Hematopoietic multipotent progenitor cell treated with erythropoietin and hydrocortisone succinate and interleukin-3 and kit ligand, for 8 days (in vitro differentiated cells): ENCODE results near the gene KRTAP19-2.
"Not testable (repeated sequence)": the region's sequence is repeated elsewhere in the genome, so short reads cannot be mapped to it uniquely, and the experiment has no call there.

ENCODE experiments used
- DNase-seq: peaks from one replicate; pipeline ENCODE4 v3.0.0-alpha.2; 2015

Gene KRTAP19-2, protein sequence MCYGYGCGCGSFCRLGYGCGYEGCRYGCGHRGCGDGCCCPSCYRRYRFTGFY

DNA sequence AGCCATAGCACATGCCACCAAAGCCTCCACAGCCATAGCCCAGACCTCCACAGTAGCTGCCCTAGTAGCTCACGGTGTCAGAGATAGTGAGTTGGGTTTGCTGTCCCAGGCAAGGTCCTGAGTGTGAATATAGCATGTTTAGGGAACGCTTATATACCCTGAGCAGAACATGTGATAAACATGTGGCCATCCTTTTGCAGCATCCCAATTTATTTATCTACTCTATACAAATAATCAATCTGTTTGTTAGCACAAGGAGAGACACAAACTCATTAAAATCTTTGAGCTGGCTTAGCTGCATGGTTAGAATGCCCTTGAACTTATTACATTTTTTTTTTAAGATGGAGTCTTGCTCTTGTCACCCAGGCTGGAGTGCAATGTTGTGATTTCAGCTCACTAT lies at the start of gene KRTAP19-2:
Gene KRTAP19-2, minus strand, starts transcription at position 101 of the 400 bp plus-strand sequence. Its CDS starts 88 bp downstream, at position 13.
- DNase-seq: no peak

DNA sequence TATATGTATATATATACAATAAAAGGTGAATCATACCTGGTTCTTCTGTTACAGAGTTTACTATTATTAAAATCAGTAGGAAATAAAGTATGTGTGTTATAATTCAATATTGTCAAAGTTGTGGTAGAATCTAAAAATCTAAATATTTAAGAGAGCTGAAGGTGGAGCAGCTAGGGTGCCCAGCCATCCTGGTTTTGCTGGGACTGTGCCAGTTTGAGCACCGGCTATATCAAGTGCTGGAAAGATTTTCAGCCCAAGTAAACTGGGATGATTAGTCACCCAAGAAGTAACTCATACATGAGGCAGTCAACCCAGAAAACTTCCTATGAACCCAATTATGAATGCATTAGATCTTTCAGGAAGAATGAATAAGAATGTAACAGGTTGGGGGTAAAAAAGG lies 31.6 kb upstream of the KRTAP19-2 start:
- no peak for DNase-seq

DNA sequence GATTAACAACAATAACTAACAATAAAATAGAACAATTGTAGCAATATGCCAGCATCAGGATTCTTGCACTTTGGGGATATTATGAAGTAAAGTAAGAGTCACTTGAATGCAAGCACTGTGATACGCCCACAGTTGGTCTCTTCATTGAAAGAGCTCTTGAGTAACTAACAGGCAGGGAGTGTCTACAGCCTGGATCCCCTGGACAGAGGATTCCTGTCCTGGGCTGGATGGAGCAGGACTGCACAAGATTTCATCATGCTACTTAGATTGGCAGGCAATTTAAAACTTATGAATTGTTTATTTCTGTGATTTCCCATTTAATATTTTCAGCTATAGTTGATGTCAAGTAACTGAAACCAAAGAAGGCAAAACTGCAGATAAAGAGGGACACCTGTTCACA lies 28.4 kb upstream of the KRTAP19-2 start:
- no peak for DNase-seq

DNA sequence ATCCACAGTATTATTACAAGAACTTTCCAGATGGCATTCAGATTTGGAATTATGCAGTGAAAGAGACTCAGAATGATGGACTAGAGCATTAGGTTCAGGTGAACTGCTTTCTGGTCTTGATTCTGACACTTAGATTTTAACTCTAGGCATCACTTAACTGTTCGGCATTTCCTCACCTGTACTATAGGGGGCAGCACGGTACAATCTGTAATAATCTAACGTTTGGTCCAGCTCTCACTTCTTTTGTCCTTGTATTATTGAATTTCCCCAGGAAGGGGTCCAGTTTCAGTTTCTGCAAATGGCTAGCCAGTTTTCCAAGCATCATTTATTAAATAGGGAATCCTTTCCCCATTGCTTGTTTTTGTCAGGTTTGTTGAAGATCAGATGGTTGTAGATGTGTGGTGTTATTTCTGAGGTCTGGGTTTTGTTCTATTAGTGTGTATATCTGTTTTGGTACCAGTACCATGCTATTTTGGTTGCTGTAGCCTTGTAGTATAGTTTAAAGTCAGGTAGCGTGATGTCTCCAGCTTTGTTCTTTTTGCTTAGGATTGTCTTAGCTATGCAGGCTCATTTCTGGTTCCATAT lies 18.5 kb upstream of the KRTAP19-2 start:
- DNase-seq: not testable (repeated sequence)

DNA sequence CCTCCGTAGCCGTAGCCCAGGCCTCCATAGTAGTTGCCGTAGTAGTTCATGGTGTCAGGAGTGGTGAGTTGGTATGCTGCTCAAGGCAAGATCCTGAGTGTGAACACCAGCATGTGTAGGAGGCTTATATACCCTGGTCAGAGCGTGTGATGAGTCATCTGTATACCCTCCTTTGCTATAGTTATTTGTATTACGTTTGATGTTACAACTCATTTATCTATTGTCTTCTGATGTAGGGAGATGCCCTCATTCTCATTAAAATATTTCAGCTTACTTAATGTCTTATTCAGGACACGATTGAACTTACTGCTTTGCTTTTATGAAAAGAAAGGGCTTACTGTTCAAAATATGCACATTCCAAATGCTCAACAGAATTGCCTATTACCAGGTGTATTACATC lies 14.8 kb upstream of the KRTAP19-2 start, which contains the start of gene KRTAP19-5:
Gene KRTAP19-5, minus strand, starts transcription at position 101 of the 400 bp plus-strand sequence. Its CDS starts 51 bp downstream, at position 50.
- no peak for DNase-seq

DNA sequence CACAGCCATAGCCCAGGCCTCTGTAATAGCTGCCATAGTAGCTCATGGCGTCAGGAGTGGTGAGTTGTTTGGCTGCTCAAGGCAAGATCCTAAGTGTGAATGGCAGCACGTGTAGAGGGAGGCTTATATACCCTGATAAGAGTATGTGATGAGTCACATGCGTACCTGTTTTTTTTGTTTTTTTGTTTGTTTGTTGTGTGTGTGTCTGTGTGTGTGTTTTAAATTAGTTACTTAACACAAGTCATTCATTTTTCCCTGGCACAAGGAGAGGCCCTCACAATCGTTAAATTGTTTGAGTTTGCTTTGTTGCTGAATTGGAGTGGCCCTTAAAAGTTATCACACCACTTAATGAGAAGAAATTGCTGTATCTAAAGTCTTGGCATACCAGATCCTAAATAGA lies 9.8 kb upstream of the KRTAP19-2 start, which contains the start of gene KRTAP19-4:
Gene KRTAP19-4, minus strand, starts transcription at position 101 of the 400 bp plus-strand sequence. Its CDS starts 55 bp downstream, at position 46.
- no peak for DNase-seq

DNA sequence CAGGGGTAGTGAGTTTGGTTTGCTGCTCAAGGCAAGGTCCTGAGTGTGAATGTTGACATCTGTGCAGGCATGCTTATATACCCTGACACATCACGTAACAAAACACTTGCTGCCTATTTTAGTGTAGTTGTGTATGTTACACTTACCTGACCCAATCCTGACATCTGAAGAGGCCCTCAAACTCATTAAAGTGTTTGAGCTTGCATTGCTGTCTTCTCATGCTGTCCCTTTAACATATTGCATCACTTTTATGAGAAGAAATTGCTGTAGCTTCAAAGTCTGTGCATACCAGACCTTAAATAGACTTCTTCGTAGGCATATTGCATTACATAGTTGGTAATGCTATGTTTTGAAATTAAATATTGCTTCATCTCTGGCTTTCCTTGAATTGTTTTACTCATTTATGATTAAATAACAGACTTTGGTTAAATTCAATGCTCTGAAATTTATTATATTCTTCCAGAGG lies 4.8 kb upstream of the KRTAP19-2 start, which contains the start of gene KRTAP19-3:
Gene KRTAP19-3, minus strand, starts transcription at position 51 of the 466 bp plus-strand sequence. CDS start 56 bp downstream, outside the sequence.
- DNase-seq: no peak

DNA sequence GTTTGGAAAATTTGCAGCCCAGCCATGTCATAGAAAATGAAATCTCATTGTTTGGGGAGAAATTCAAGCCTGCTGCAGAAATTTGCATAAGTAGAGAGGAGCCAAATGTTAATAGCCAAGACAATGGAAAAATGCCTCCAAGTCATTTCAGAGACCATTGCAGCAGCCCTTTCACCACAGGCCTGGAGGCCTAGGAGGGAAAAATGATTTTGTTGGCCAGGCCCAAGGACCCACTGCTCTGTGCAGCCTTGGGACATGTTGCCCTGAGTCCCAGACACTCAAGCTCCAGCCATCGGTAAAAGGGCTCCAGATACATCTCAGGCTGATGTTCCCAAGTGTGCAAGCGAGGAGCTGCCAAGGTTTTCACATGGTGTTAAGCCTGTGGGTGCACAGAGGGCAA lies 1.1 kb downstream of the KRTAP19-2 start:
- DNase-seq: no peak

DNA sequence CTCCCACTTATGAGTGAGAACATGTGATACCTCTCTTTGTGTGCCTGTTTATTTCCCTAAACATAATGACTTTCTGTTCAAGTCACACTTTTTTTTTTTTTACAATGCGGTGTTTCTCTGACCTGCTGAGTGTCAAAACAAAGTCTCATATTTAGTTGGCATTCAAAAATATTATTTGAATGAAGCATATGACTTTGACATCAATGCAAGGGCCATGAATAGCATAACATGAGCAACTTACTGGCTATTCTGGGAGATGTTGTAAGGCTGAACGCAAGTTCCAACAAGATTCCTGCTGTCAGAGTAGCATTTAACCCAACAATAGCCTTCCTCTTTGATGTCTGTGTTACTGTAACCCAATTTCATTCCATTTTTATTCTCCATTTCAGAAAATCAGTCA lies 5.1 kb downstream of the KRTAP19-2 start:
- no peak for DNase-seq

DNA sequence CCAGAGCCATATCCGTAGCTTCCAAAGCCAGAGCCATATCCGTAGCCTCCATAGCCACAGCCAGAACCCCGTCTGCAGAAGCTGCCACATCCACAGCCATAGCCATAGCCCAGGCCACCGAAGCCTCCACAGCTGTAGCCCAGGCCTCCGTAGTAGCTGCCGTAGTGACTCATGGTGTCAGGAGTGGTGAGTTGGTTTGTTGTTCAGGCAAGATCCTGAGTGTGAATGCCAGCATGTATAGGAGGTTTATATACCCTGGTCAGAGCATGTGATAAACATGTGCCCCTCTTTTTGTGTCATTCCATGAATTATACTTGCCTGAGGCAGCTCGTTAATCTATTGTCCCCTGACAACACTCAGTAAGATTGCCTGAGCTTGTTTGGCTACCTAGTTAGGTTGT lies 7.1 kb downstream of the KRTAP19-2 start, which contains the start of gene KRTAP19-1:
Gene KRTAP19-1, minus strand, starts transcription at position 223 of the 400 bp plus-strand sequence. Its CDS starts 50 bp downstream, at position 173.
- no peak for DNase-seq

DNA sequence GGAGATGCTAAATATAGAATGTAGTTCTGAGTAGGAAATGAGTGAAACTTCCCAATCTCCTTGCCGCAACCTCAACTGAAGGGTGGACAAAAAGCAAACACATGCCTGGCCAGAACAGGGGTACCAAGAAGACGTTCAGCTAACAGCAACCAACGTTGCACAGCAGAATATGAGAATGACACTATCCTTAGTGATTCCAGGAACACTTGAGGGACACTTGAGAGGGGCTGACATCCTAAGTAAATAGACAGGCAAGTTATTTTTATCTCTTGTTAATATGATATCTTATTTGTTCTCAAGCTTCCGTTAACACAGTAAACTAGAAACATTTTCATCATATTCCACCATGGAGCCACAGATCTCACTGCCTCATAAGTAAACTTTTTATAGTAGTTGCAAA lies 8.0 kb downstream of the KRTAP19-2 start:
- DNase-seq: no peak

DNA sequence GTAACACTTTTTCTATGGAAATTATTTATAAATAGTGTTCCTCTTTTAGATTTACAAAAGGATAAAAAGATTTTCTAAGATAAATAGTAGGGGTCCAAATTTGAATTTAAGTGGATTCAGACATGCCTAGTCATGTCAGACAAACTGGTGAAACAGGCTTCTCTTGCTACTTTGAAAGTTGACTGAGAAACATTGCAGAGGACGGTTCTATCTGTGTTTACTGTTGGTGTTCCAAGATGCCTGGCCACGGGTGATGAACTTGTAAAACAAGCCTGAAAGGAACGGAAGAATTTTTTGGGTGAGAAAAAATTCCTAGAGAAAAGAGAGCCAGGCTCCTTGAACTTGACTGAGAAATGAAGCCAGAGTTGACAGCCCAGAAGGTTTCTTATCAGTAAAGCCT lies 9.2 kb downstream of the KRTAP19-2 start:
- DNase-seq: no peak

DNA sequence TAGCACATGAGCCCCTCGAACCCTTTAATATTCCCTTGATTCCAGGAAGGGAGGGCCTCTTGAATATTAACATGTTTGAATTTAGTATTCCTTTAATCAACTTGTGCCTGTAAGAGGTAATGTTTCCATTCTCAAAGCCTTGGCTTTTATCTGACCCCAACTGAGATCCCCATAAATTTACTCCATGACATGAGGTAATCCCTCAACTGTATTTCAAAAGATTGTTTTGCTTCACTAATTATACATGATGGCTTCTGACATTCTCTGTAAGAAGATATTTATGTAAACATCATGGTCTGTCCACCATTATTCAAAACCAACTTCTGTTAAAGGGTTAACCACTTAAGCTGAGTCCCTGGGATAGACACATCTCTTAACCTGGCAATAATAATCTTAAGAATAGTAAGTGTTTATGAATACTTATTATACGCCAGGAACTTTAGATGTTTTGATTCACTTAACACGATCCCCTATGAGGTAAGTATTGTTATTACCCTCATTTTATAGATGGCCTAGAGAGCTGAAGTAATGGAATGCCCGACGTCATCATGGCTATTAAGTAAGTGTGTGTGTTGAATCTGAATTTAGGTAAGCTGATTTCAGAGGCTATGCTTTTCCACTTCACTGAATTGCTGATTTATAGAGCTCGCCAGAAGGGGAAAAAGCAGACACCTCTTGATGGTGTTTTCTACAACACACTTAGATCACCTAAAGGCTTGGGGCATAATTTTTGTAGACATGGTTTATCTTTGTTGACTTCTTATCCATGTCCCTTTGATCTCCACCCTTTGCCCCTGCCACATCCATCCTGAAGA lies 18.1 kb downstream of the KRTAP19-2 start:
- DNase-seq: no peak

DNA sequence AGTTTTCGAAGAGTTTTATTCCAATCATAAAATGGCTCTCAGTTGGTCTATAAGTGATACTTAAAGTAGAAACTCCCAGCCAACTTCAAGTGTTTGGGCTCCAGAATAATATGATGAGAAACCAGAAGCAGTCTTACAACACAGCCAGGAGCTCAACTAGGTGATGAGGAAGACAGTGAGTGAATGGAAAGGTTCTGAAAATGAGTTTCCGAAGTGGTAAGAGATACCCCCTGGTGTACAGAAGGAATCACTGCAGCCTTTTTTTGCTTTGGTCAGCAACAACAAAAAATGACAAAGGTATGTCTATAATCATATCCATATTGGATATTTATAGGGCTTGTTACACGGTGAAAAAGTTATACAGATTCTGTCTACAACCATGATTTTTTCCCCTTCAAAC lies 23.5 kb downstream of the KRTAP19-2 start:
- DNase-seq: no peak

DNA sequence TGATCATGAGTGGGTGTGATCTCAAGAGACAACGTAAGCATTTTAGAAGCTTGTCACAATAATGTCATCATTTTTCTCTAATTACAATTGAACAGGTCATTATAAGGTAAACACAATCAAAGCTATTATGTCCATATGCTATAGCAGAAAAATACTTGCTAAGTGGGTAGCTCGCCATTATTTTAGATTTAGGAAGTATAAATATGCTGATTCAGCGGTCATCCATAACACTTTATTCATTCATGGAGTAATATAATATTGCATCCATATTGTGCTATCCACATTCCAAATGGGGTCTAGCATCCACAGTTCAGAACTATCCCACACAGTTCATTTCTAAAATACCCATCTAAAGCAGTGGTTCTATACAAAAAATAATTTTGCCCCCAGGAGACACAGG lies 38.7 kb downstream of the KRTAP19-2 start:
- DNase-seq: no peak

DNA sequence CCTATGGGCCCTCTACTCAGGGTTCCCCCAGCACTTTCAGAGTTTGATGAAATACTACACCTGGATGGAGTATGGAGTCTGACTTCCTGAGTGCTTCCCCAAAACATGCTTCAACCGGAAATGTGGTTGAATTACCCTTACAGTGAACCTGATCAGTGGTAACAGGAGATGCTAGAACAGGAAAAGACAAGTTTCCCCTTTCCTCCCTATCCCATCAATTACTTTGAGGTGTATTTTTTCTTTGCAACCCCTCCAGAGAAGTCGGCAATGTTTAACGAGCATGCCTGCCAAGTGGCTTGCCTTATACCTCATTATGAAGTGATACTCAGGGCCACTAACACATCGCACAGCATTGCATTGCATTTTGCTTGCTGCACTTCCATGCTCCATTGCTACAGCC lies 40.2 kb downstream of the KRTAP19-2 start:
- DNase-seq: no peak

DNA sequence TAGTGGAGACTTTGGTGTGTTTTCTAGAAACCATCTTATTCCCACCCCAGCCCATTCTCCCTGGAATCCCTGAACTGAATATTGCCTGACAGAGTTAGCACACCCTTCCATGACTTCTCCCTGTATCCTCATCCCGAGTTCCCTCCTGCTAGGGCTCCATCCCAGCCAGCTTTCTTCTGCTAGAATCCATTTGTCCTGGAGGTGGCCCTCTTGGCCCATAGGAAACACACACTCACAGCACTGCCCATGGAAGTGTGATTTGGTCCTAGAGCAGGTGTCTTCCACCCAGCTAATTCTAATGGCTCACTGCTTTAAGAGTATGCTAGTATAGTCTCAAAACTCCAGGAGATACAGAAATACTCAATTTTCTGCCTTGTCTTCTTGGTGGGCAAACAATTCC lies 43.0 kb downstream of the KRTAP19-2 start:
- DNase-seq: no peak

DNA sequence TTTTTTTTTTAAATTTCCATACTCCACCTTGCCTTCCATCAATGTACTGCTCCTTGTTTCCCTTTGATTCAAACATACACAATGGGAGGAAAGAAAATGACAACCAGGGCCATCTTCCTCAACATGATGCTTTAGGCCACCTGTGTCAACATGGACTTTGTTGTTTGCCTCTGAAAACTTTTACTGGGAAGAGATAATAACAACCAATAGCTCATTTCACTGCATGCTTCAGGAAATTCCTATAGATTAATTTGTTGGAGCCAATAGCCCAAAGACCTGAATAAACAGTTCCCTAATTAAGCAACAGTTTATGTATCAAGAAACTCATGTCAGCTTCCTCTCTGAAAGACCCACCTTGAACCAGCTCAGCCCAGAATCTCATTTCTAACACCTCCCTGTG lies 44.0 kb downstream of the KRTAP19-2 start:
- no peak for DNase-seq

DNA sequence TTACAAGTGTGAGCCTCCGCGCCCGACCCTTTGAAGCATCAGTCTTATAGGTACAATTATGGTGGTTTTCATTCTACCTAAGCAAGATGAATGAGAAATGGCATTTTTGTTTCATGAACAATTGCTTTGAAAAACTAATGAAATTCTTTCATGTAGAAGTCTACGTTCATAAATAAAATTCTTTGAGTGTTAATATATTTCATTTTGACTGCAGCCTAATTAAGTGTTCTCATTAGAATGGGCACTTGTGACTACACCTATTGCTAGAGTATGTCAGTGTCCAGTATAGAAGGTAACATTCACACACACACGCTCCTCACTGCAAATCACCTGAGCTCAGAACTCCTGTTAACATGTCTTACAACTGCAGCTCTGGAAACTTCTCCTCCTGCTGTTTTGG lies 47.3 kb downstream of the KRTAP19-2 start, which contains the start of gene KRTAP15-1:
Gene KRTAP15-1, plus strand, starts transcription at position 301 of the 400 bp plus-strand sequence. Its CDS starts 53 bp downstream, at position 354.
- DNase-seq: no peak
